Ovary (tissue), 9 donors: ENCODE data around the gene TBX20. TPM values are rescaled to one million over a fixed set of nuclear protein-coding genes. Genes with fewer than 3 reads are reported as not detected.
"Not testable (repeated sequence)": the region's sequence is repeated elsewhere in the genome, so short reads cannot be mapped to it uniquely, and the experiment has no call there.

Source experiments
- DNase-seq, 5 donors: peaks; one replicate each; pipeline ENCODE4 v3.0.0-alpha.2; 2019 to 2020
- H3K27ac ChIP-seq, 2 donors: fragments of 200-600 bp; one replicate each; pipeline versions ENCODE4 v1.5.1 to v1.8.0; 2019 to 2022
- H3K27me3 ChIP-seq: fragments of 200-600 bp; one replicate; pipeline ENCODE4 v1.8.0; 2022
- H3K36me3 ChIP-seq: fragments of 200-600 bp; sonication (generic); one replicate; pipeline ENCODE4 v1.5.1; 2019
- H3K4me1 ChIP-seq: one replicate; pipeline ENCODE4 v1.8.1; 2013; ENCODE audit warnings: mild to moderate bottlenecking, moderate library complexity; ENCODE audit not compliant: insufficient read depth
- H3K4me3 ChIP-seq: fragments of 200-600 bp; sonication (generic); one replicate; pipeline ENCODE4 v1.5.1; 2017
- H3K9me3 ChIP-seq, 2 donors: fragments of 200-600 bp in 1 of 2; sonication (generic) in 1 of 2; one replicate each; pipeline versions ENCODE4 v1.5.1 to v1.8.1; 2013 to 2019; ENCODE audit warnings: mild to moderate bottlenecking in 1 of 2, moderate library complexity in 1 of 2
- EP300 ChIP-seq: sonication (generic); formaldehyde crosslinking; IDR thresholded peaks from one replicate; pipeline ENCODE4 v1.6.1; 2017; ENCODE audit warnings: antibody characterized with exemption
- POLR2A ChIP-seq: fragments of 450-650 bp; IDR thresholded peaks from one replicate; pipeline ENCODE4 v1.6.1; 2017; ENCODE audit warnings: antibody characterized with exemption, mild to moderate bottlenecking, moderate library complexity
- WGBS, 3 donors: extraction: QIAGEN DNeasy Blood & Tissue Kit in 1 of 3; methylation state at CpG; one replicate each; pipeline versions ENCODE4 v1.1.5 to v1.1.7; 2013 to 2017; 5-methylcytosine and 5-hydroxymethylcytosine counted together
- intact Hi-C, 4 donors: fragments of 100-400 bp; cut with DNase I; formaldehyde crosslinking; loops; one replicate each; pipeline versions ENCODE4 v1.11.0 to v1.15.1; 2022 to 2023
- polyA plus RNA-seq, 2 donors: library from polyadenylated mRNA; stranded (reverse); fragments of 200-250 nt in 1 of 2; fragments of 350-450 nt in 1 of 2; fragmentation: Illumina TruSeq in 1 of 2; extraction: RNeasy Lipid Tissue Mini Kit (QIAGEN cat#74804) in 1 of 2; gene quantifications; one replicate each; pipeline ENCODE4 v1.2.3, GENCODE V29; 2013 to 2014
- total RNA-seq, 7 donors: library from RNA; depleted of rRNA in 2 of 7; stranded (reverse); fragments of >200 nt in 2 of 7; fragmentation: NEBNext Ultra II Directional in 3 of 7; extraction: Animal tissue kit (Norgen Biotek cat#: 25700) in 3 of 7; gene quantifications; one replicate each; pipeline versions ENCODE4 v1.1.0 to v1.2.4, GENCODE V29; 2016 to 2023
- TF ChIP-seq, protein P1 (sequence below), 3 donors: fragments of 450-650 bp in 2 of 3; fragments of 200-600 bp in 1 of 3; IDR thresholded peaks; one replicate each; pipeline versions ENCODE4 v1.5.1 to v1.8.0; 2016 to 2022; ENCODE audit warnings: antibody characterized with exemption in 3 of 3, mild to moderate bottlenecking in 1 of 3
- donor health status: DM: no; HTN: no; CAD: no; lungs with moderate emphysema.
- donor health status: DM: no; HTN: no; CAD: no.
- donor health status: Bipolar disorder and iron deficiency.
- donor health status: DM: yes; HTN: yes; CAD: no.
- donor health status: DM: no; HTN: no; CAD: no.
- donor health status: DM: yes; HTN: yes; CAD: no.

TBX20 gene
- total and polyA plus RNA-seq, 9 donors: 0.23 TPM; not detected in 8

GRCh38 chr7:35232994-35233393 is 20.9 kb downstream of the TBX20 start:
- H3K4me3 ChIP-seq: no peak overlapping the region
- intact Hi-C loops: no loop called here
- WGBS, 3 donors: 70 to 73% (median 70%) methylated on average over 3 of the region's 3 CpGs

GRCh38 chr7:35231221-35231620 is 22.7 kb downstream of the TBX20 start:
- H3K27ac ChIP-seq, H3K36me3 ChIP-seq, H3K4me3 ChIP-seq, H3K27me3 ChIP-seq, H3K9me3 ChIP-seq, DNase-seq, intact Hi-C loops, H3K4me1 ChIP-seq: not testable (repeated sequence)
- whole genome bisulfite sequencing, 3 donors: 27 to 42% (median 38%) methylated on average over 3 of the region's 3 CpGs

More at GRCh38 chr7:35232994-35233393, 20.9 kb downstream of the TBX20 start:
- Histone ChIP-seq H3K27me3 (no peaks in the 10 kb centered on the region), H3K27ac (no peak overlapping the region), H3K4me1 (no peaks in the 10 kb centered on the region), H3K36me3 (no peaks in the 10 kb centered on the region), H3K9me3 (no peaks in the 10 kb centered on the region)
- no peak for DNase-seq
- TF ChIP-seq POLR2A (no peak), EP300 (no peak)
- TF ChIP-seq, protein P1, sequence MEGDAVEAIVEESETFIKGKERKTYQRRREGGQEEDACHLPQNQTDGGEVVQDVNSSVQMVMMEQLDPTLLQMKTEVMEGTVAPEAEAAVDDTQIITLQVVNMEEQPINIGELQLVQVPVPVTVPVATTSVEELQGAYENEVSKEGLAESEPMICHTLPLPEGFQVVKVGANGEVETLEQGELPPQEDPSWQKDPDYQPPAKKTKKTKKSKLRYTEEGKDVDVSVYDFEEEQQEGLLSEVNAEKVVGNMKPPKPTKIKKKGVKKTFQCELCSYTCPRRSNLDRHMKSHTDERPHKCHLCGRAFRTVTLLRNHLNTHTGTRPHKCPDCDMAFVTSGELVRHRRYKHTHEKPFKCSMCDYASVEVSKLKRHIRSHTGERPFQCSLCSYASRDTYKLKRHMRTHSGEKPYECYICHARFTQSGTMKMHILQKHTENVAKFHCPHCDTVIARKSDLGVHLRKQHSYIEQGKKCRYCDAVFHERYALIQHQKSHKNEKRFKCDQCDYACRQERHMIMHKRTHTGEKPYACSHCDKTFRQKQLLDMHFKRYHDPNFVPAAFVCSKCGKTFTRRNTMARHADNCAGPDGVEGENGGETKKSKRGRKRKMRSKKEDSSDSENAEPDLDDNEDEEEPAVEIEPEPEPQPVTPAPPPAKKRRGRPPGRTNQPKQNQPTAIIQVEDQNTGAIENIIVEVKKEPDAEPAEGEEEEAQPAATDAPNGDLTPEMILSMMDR (IDR thresholded peaks at IDR 0.05): no peak

DNA sequence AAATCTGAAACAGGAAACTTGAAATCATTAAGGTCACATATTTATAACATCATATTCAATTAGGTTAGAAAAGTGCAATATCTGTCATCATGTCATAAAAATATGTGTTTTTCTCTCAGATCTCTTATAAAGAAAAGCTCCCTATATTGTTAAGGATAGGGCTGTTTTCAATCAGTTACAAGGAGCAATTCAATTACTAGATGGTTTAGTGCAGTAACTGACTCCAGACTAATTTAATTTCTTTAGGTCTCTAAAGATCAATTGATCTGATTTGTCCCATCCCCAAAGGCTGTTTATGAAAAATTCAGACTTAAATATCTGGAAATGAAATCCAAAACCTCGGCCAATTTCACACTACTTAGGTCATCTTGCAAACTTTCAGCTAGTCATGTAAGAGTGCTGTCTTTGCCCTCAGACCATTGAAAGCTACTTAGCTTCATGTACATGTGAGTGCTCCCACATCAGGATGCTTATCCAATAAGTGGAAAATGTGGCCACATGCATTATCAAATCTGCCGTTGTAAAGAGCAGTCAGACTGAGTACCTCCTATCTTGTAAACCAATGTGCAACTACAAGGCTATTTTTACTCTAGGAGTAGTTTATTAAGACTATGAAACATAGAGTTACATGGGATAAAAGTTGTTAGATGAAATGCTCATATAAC is 24.7 kb downstream of the TBX20 start:
- not testable (repeated sequence) for DNase-seq, H3K27me3 ChIP-seq, H3K27ac ChIP-seq, H3K4me1 ChIP-seq, H3K36me3 ChIP-seq, H3K9me3 ChIP-seq, H3K4me3 ChIP-seq
- WGBS, 3 donors: 69 to 89% (median 77%) methylated on average over 2 of the region's 2 CpGs
- intact Hi-C loops: loop anchor here in 1 of 4 donors (5.0 kb wide), 1 partner anchor 642 kb away; no protein-coding TSS in a partner anchor

DNA sequence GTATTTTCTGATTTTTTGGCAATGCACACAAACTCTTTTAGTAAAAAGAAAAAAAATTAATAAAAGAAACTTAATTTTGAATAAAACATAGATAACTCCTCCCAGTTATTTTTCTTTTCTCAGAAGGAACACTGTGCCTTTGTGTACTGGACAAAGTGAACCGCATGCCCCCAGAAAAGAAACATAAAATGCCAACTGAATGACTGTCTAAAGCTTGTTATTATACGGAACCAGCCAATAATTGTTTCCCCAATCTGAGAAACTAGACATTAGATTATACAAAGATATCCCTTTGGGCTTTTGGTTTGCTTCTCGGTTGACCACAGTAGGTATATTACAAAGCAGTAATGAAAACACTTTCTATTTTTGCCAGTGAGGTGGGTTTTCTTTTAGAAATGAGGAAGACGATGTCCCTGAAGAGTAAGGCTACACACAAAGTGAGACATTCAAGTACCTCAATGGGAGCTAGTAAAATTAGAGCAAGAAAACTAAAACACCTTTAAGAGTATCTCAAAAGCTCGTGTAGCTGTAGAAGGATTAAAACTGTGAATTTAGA is 25.3 kb downstream of the TBX20 start:
- not testable (repeated sequence) for H3K4me1 ChIP-seq, H3K36me3 ChIP-seq, DNase-seq, H3K27me3 ChIP-seq, H3K27ac ChIP-seq, H3K9me3 ChIP-seq, H3K4me3 ChIP-seq
- WGBS, 3 donors: 73 to 78% (median 78%) methylated on average over 5 of the region's 5 CpGs
- intact Hi-C loops: loop anchor here in 1 of 4 donors (5.0 kb wide), 1 partner anchor 641 kb away; no protein-coding TSS in a partner anchor

- DNase-seq, H3K27ac ChIP-seq, H3K36me3 ChIP-seq, H3K4me3 ChIP-seq, H3K27me3 ChIP-seq, H3K4me1 ChIP-seq, H3K9me3 ChIP-seq: not testable (repeated sequence)
- intact Hi-C loops: loop anchor here in 1 of 4 donors (5.0 kb wide), 1 partner anchor 640 kb away; no protein-coding TSS in a partner anchor
- 73 to 87% (median 80%) methylated on average over 5 of the region's 5 CpGs for WGBS, 3 donors
These were observed 26.5 kb downstream of the TBX20 start for GRCh38 chr7:35227438-35227837.

GRCh38 chr7:35222445-35222844 is 31.5 kb downstream of the TBX20 start:
- H3K27me3 ChIP-seq, H3K9me3 ChIP-seq, H3K4me3 ChIP-seq, H3K36me3 ChIP-seq, H3K4me1 ChIP-seq, H3K27ac ChIP-seq, DNase-seq, intact Hi-C loops: not testable (repeated sequence)
- 74 to 89% (median 79%) methylated on average over 1 of the region's 1 CpG for WGBS, 3 donors

GRCh38 chr7:35220176-35220575 is 33.7 kb downstream of the TBX20 start:
- H3K9me3 ChIP-seq, H3K27ac ChIP-seq, intact Hi-C loops, H3K4me3 ChIP-seq, H3K4me1 ChIP-seq, H3K27me3 ChIP-seq, DNase-seq, H3K36me3 ChIP-seq: not testable (repeated sequence)
- WGBS, 3 donors: 25 to 42% (median 37%) methylated on average over 2 of the region's 2 CpGs

GRCh38 chr7:35216033-35216432 is 37.9 kb downstream of the TBX20 start:
- H3K4me1 ChIP-seq, H3K27ac ChIP-seq, H3K36me3 ChIP-seq, H3K4me3 ChIP-seq, H3K27me3 ChIP-seq, H3K9me3 ChIP-seq, DNase-seq, intact Hi-C loops: not testable (repeated sequence)
- WGBS, 3 donors: 66 to 74% (median 66%) methylated on average over 3 of the region's 3 CpGs

DNA sequence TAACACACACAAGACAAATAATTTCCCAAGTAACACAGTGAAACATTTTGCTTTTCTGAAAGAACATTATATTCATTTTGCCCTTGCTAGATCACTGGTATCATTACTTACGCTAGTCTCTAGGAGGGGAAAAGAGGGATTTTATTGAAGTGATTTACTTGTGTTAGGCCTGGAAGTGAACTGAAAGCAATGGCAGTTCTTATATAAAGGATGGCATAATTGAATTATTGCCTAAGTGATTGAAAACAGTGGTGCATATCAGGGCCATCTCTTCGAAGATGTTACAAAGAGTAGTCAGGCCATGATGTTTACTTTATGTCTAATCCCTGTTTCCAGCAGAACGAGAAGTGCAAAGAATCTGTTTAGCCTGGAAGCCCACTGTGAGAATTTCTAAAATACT is 38.8 kb downstream of the TBX20 start:
- H3K27me3 ChIP-seq, H3K4me3 ChIP-seq, H3K36me3 ChIP-seq, H3K9me3 ChIP-seq, H3K27ac ChIP-seq, H3K4me1 ChIP-seq, DNase-seq, intact Hi-C loops: not testable (repeated sequence)
- WGBS, 3 donors: 62 to 74% (median 67%) methylated on average over 2 to 3 of the region's 3 CpGs

DNA sequence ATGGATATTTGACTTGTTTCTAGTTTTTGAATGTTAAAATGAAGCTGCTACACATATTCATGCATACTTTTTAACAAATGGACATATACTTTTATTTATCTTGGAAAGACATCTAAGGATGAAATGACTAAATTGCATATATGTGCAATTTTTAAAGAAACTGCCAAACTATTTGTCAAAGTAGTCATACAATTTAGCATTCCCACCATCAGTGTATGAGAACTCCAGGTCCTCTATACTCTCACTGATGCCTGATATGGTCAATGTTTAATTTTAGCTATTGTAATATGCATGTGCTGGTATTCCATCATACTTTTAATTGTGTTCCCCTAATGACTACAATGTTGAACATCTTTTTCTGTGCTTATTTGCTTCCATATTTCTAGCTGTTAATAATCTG is 47.0 kb downstream of the TBX20 start:
- H3K27ac ChIP-seq, intact Hi-C loops: not testable (repeated sequence)

DNA sequence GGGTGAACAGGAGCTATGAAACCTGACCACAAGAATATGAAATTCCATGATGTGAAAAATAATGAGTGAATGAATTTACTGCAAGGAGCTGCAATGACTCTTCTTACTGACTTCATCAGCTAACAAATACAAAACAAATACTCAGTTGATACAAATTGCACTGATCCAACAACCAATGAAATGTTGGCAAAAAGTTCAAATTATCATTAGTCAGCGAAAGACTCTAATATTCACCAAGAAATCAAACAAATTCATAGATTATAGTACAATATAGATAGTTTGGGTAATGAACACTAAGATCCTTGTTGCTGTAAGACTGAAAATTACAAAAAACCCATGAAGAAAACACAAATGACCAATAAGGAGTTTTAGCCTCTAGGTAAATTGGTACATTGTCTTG is 49.0 kb downstream of the TBX20 start:
- H3K27me3 ChIP-seq, H3K27ac ChIP-seq, intact Hi-C loops, H3K4me1 ChIP-seq, H3K9me3 ChIP-seq, H3K36me3 ChIP-seq, H3K4me3 ChIP-seq, DNase-seq: not testable (repeated sequence)
- 82 to 95% (median 87%) methylated on average over 1 of the region's 1 CpG for WGBS, 3 donors

More for the DNA sequence above, 47.0 kb downstream of the TBX20 start:
- DNase-seq, H3K36me3 ChIP-seq, H3K4me3 ChIP-seq, H3K9me3 ChIP-seq, H3K4me1 ChIP-seq, H3K27me3 ChIP-seq: not testable (repeated sequence)
